Left colon (tissue), 2 donors: Measurements from ENCODE around the gene SHROOM3. TPM values are rescaled to one million over a fixed set of nuclear protein-coding genes. Genes with fewer than 3 reads are reported as not detected.

Experiments used
- ATAC-seq: fragments of 200-7000 bp; cut with Tn5 transposase; one replicate; pipeline ENCODE4 v1.9.1; 2020; ENCODE audit warnings: mild to moderate bottlenecking, moderate library complexity
- DNase-seq, 2 donors: peaks; one replicate each; pipeline ENCODE4 v3.0.0-alpha.2; 2020
- intact Hi-C, 2 donors: fragments of 100-400 bp; cut with DNase I in 1 of 2; cut with micrococcal nuclease in 1 of 2; formaldehyde crosslinking; loops; one replicate each; pipeline versions ENCODE4 v1.11.2 to v1.14.0; 2022; cut with DNase I, micrococcal nuclease
- total RNA-seq, 2 donors: library from RNA; stranded (reverse); fragmentation: NEBNext Ultra II Directional; extraction: Animal tissue kit (Norgen Biotek cat#: 25700); gene quantifications; one replicate each; pipeline ENCODE4 v1.2.1, GENCODE V29; 2021
- donor health status: DM: no; HTN: no; CAD: no.
- donor health status: DM: yes; HTN: yes; CAD: no.

The SHROOM3 gene
- total RNA-seq, 2 donors from 2014 or later: 158 to 248 TPM

GRCh38 chr4:76624931-76625715, 190.1 kb downstream of the SHROOM3 start:
- intact Hi-C loops: no loop called here
- no peak for DNase-seq
- no peak for ATAC-seq

GRCh38 chr4:76626686-76627465, 191.8 kb downstream of the SHROOM3 start:
- DNase-seq (no peak), ATAC-seq (peak; percentile 59)
- intact Hi-C loops: no loop called here

DNA sequence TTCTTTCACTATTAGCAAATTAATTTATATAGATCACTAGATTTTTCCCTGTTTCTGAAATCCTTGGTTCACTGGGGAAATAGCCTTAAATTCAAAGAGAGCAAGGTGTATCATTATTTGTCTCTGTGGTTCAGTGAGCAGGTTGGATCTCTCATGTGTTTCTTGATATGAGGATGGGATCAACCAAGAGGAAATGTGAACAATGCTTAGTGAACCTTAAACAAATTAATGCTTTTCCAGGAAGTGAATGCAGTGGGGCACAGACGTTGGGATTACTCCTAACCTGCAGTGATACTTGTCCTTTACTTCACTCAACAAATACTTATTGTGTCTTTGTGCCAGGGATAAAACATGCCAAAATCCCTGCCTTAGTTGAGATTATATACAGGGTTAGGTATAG, 193.2 kb downstream of the SHROOM3 start:
- DNase-seq (no peak), ATAC-seq (no peak)
- intact Hi-C loops: no loop called here

DNA sequence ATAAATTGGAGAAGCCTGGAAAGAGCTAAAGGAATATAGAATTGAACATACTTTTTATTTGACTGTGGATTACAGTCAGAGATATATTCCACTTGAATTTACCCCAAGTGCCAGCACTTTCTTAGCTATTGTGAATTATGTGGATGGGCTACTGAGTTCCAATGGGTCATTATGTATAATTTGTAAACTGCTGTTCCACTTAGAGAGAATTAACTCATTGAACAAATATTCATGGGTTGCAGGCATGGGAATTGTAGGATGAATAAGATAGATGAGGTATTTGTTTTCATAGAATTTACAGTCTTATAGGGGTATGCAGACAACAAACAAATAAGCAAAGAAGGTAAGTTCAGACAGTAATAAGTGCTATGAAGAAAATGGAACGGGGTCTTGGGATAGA, 195.7 kb downstream of the SHROOM3 start:
- ATAC-seq (no peak), DNase-seq (no peak)
- intact Hi-C loops: no loop called here

GRCh38 chr4:76634220-76634619, 199.2 kb downstream of the SHROOM3 start:
- DNase-seq: no peak
- intact Hi-C loops: no loop called here
- ATAC-seq: no peak

- ATAC-seq (no peak), DNase-seq (no peak)
- intact Hi-C loops: no loop called here
These were observed 202.8 kb downstream of the SHROOM3 start for GRCh38 chr4:76637712-76638361.

DNA sequence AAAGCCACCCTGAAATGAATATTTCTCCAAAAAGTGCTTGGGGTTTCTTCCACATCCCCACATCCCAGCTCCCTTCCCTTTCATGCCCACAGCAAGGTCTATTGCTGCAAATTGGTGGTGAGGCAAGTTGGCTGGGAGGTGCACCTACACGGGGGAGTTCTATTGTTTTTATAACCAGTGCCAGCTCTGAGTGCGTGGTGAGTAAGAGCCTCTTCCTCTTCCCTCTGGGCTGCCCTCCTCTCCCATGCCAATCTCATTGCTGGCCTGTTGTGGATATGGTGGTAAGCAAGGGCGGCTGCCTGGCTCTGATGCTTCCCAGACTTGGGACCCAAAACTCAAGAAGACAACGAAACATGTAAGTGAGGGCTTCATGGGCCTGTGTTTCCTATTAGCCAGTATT, 204.3 kb downstream of the SHROOM3 start:
- DNase-seq (no peak), ATAC-seq (no peak)
- intact Hi-C loops: no loop called here

GRCh38 chr4:76640353-76640910, 205.4 kb downstream of the SHROOM3 start:
- DNase-seq (no peak), ATAC-seq (peak; percentile 37)
- intact Hi-C loops: no loop called here

- DNase-seq: no peak
- intact Hi-C loops: no loop called here
- peak; percentile 84 for ATAC-seq
These were observed 206.3 kb downstream of the SHROOM3 start for GRCh38 chr4:76641351-76641750.

- DNase-seq (no peak), ATAC-seq (no peak)
- intact Hi-C loops: no loop called here
These were observed 206.7 kb downstream of the SHROOM3 start for GRCh38 chr4:76641758-76642157.

GRCh38 chr4:76644831-76645485, 209.9 kb downstream of the SHROOM3 start:
- ATAC-seq (peak; percentile 38), DNase-seq (no peak)
- intact Hi-C loops: no loop called here

DNA sequence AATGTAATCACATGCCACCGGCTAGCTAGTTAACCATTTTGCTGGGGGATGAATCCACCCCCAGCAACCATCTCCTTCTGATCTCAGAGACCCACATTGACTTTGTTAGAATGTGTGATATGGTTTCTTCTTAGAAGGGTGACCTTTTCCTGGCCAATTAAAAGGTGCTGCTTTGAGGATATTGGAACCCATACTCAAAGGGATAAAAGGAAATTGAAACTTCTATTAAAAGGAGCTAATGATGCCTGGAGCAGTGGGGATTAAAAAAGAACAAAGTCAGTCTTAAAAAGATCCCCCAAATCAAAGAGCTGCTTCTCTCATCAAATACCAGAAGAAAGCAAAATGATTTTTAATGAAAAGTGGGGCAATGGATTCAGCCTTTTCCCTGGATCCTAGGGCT, 214.1 kb downstream of the SHROOM3 start:
- ATAC-seq: no peak
- DNase-seq: no peak
- intact Hi-C loops: no loop called here

GRCh38 chr4:76651616-76652015, 216.6 kb downstream of the SHROOM3 start:
- ATAC-seq: no peak
- DNase-seq: no peak

DNA sequence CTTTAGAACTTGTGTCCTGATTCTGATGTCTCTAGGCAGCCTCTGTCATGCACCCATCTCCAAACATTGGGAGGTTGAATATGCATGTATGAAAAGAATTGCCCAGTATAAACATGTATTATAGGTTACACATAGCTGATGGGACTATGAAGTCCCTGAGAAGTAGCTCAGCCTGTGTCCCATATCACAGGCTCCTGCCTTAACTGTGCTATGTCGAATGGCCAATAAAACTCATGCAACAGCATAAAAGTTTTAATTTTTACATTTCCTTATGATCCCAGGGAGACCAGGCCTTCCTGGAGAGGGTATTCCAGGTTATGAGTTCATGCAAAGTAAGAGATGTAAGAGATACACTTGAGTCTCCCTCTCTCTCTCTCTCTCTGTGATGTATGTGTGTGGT, 217.4 kb downstream of the SHROOM3 start:
- ATAC-seq (peak; percentile 70), DNase-seq (no peak)
- intact Hi-C loops: no loop called here

More at GRCh38 chr4:76651616-76652015, 216.6 kb downstream of the SHROOM3 start:
- intact Hi-C loops: no loop called here

DNA sequence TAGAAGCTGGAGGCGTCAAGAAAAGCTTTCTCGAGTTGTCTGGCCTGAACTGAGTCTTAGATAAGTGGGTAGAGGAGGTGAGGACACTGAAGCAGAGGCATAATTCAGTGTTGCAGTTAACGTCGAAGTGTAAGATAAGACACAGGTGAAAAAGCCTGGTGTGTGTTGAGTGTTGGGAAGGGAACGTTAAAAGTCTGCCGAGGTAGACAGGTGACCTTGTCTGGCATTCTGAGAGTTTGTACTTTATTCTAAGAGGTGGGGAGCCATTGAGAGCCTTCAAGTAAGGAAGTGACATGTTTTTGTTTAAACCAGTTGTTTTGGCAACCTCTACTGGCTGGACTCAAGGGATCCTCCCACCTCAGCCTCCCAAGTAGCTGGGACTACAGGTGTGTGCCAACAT, 219.1 kb downstream of the SHROOM3 start:
- intact Hi-C loops: no loop called here
- DNase-seq: no peak
- no peak for ATAC-seq

GRCh38 chr4:76654791-76655190, 219.8 kb downstream of the SHROOM3 start:
- intact Hi-C loops: no loop called here
- DNase-seq (no peak), ATAC-seq (no peak)

DNA sequence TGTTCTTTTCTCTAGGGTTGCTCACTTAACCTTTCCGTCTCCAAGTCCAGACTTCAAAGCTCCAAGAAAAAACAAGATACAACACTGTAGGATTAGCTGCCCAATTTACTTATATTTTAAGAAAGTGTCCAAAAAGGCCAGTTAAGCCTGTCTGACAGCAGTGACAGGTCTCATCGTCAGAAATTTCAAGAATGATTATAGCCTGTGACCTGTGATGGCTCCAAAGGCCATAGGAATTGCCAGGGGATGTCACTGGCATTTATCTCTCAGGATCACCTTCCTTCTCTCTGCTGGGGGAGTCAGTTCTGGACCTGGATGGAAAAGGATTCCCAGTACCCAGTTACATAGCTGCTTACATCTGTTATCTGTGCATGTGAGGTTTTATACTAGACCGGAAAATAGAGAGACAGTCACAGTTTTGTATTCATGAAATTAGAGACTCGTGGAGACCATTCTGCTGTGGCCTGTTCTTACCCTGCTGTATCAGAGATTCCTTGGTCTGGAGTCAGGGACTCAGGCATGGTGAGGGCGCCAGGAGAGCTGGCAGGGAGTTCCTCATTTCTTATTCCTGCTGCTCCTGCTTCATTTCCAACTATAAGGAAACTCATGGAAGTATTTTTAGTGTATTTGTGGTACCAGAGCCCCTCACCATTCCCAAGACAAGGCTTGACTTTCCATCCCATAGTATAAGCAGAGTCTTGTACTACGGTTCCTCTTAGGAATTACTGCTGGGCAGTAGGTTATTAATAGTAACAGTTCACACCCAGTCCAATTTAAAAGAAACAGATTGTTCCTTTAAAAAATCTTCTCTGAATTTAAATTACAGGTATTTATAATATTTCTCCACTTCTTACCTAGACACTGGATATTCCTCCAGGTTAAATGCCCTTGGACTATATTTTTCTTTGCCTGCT, 220.8 kb downstream of the SHROOM3 start:
- intact Hi-C loops: no loop called here
- DNase-seq (no peak), ATAC-seq (no peak)

DNA sequence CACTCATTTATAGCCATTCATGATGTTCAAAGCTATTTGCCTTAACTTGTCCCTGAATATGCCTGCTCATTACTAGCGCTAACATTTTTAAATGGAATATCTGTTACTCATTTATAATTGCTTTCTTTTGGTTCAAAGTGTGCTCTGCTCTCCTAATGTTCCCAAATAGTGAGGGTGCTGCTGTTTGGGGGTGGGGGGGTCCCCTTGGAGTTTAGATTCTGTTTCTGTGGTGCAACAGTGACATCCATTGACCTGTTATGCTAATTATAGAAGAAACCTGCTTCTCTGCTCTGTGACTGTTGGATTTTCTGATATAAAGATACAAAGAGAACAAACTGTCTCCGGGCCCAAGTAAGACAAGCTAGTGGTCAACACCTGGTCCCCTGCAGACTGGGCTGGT, 222.4 kb downstream of the SHROOM3 start:
- DNase-seq: no peak
- intact Hi-C loops: no loop called here
- no peak for ATAC-seq
